SU-DHL-6 (cell line): ENCODE results near the gene HOXB5.

Experiments
- H2AFZ ChIP-seq: fragments of 200-600 bp; sonication (generic); 2 replicates; pipeline ENCODE4 v1.6.1; 2014; ENCODE audit warnings: low read depth, mild to moderate bottlenecking, moderate library complexity, mixed read lengths, antibody characterized with exemption, low read length; ENCODE audit not compliant: severe bottlenecking
- H3F3A ChIP-seq: fragments of 200-600 bp; shearing (Covaris generic); 2 replicates; pipeline ENCODE4 v1.6.0; 2016; ENCODE audit warnings: antibody characterized with exemption, mild to moderate bottlenecking; ENCODE audit not compliant: insufficient read depth
- H3K27ac ChIP-seq: fragments of 200-600 bp; sonication (generic); 2 replicates; pipeline ENCODE4 v1.5.1; 2016; ENCODE audit warnings: low read depth, mild to moderate bottlenecking, low read length, moderate library complexity, mixed read lengths
- H3K27me3 ChIP-seq: fragments of 200-600 bp; sonication (generic), shearing (Covaris generic); 2 replicates; pipeline ENCODE4 v1.6.0; 2014; ENCODE audit warnings: mild to moderate bottlenecking, low read length
- H3K36me3 ChIP-seq: fragments of 200-600 bp; sonication (generic); 2 replicates; pipeline ENCODE4 v1.6.1; 2014; ENCODE audit warnings: mild to moderate bottlenecking, low read length, mixed read lengths
- H3K4me2 ChIP-seq: fragments of 300-600, 200-600 bp; shearing (Covaris generic), sonication (generic); 2 replicates; pipeline ENCODE4 v1.6.0; 2014; ENCODE audit warnings: low read length, low read depth, mild to moderate bottlenecking; ENCODE audit not compliant: poor library complexity, severe bottlenecking
- H3K4me3 ChIP-seq: fragments of 200-600 bp; sonication (generic); 2 replicates; pipeline ENCODE4 v1.5.1; 2014; ENCODE audit warnings: antibody characterized with exemption, low read length, mild to moderate bottlenecking, mixed read lengths; ENCODE audit not compliant: insufficient read depth, poor library complexity, severe bottlenecking
- H3K79me2 ChIP-seq: fragments of 200-600 bp; sonication (generic); 2 replicates; pipeline ENCODE4 v1.6.1; 2014; ENCODE audit warnings: mild to moderate bottlenecking, low read length, moderate library complexity; ENCODE audit not compliant: insufficient read depth
- H3K9ac ChIP-seq: fragments of 200-600 bp; sonication (generic); 2 replicates; pipeline ENCODE4 v1.7.0; 2014; ENCODE audit warnings: mild to moderate bottlenecking, low read length
- H3K9me2 ChIP-seq: fragments of 200-600 bp; sonication (generic); replicated peaks from 2 replicates; pipeline ENCODE4 v1.6.1; 2014; ENCODE audit warnings: low read length; ENCODE audit not compliant: insufficient read depth
- H3K9me3 ChIP-seq: fragments of 200-600 bp; sonication (generic); 2 replicates; pipeline ENCODE4 v1.6.1; 2014; ENCODE audit warnings: low read length, mixed read lengths; ENCODE audit not compliant: insufficient read depth
- H4K20me1 ChIP-seq: fragments of 200-600 bp; sonication (generic); 2 replicates; pipeline ENCODE4 v1.6.1; 2014; ENCODE audit warnings: low read depth, mild to moderate bottlenecking, antibody characterized with exemption, low read length, moderate library complexity, mixed read lengths
- CTCF ChIP-seq: fragments of 200-600 bp; sonication (generic); IDR thresholded peaks from one replicate; pipeline ENCODE4 v1.5.1; 2017; ENCODE audit warnings: antibody characterized with exemption, mild to moderate bottlenecking, low read length, moderate library complexity; ENCODE audit not compliant: insufficient read depth, poor library complexity, severe bottlenecking
- EZH2phosphoT487 ChIP-seq: fragments of 200-600 bp; sonication (generic), shearing (Covaris generic); conservative IDR thresholded peaks from 2 replicates; pipeline ENCODE4 v1.6.1; 2018; ENCODE audit warnings: mild to moderate bottlenecking, antibody characterized with exemption, low read length, moderate library complexity, mixed read lengths

The HOXB5 gene

GRCh38 chr17:48545539-48545938, 48.0 kb downstream of the HOXB5 start:
- no peak overlapping the region for H2AFZ ChIP-seq
- TF ChIP-seq CTCF (no peak), EZH2phosphoT487 (no peak)
- H3K27ac ChIP-seq, result no peak overlapping the region
- no peaks in the 10 kb centered on the region for H3K79me2 ChIP-seq
- H3K36me3 ChIP-seq, result no peaks in the 10 kb centered on the region
- H3K9me2 ChIP-seq, result no peaks in the 10 kb centered on the region
- no peaks in the 10 kb centered on the region for H3F3A ChIP-seq
- no peak overlapping the region for H3K4me2 ChIP-seq
- no peak overlapping the region for H3K9ac ChIP-seq
- no peak overlapping the region for H3K4me3 ChIP-seq
- H4K20me1 ChIP-seq, result no peaks in the 10 kb centered on the region
- H3K27me3 ChIP-seq, result no peaks in the 10 kb centered on the region
- H3K9me3 ChIP-seq, result no peaks in the 10 kb centered on the region

GRCh38 chr17:48545022-48545375, 48.6 kb downstream of the HOXB5 start, which contains the start of gene HOXB2:
HOXB2 (minus strand) TSS chr17:48545109; CDS start chr17:48544911, 198 bp downstream.
- Histone ChIP-seq H3K27ac (no peak within 1 kb of the TSS), H2AFZ (no peak within 1 kb of the TSS), H3K9ac (no peak within 1 kb of the TSS), H3K36me3 (no peaks in the 10 kb centered on the region), H3K9me2 (no peaks in the 10 kb centered on the region), H3F3A (no peaks in the 10 kb centered on the region), H3K4me2 (no peak within 1 kb of the TSS), H4K20me1 (no peaks in the 10 kb centered on the region), H3K9me3 (no peaks in the 10 kb centered on the region), H3K79me2 (no peaks in the 10 kb centered on the region), H3K4me3 (no peak within 1 kb of the TSS), H3K27me3 (no peaks in the 10 kb centered on the region)
- TF ChIP-seq EZH2phosphoT487 (no peak), CTCF (no peak)

GRCh38 chr17:48544349-48545021, 49.1 kb downstream of the HOXB5 start:
- no peak overlapping the region for H3K9ac ChIP-seq
- TF ChIP-seq EZH2phosphoT487 (no peak), CTCF (no peak)
- no peaks in the 10 kb centered on the region for H3K79me2 ChIP-seq
- no peaks in the 10 kb centered on the region for H3K27me3 ChIP-seq
- no peaks in the 10 kb centered on the region for H3F3A ChIP-seq
- no peak overlapping the region for H3K4me2 ChIP-seq
- no peaks in the 10 kb centered on the region for H3K9me2 ChIP-seq
- no peaks in the 10 kb centered on the region for H3K36me3 ChIP-seq
- no peak overlapping the region for H3K27ac ChIP-seq
- no peaks in the 10 kb centered on the region for H3K9me3 ChIP-seq
- H3K4me3 ChIP-seq, result no peak overlapping the region
- no peaks in the 10 kb centered on the region for H4K20me1 ChIP-seq
- no peak overlapping the region for H2AFZ ChIP-seq
